Ascending aorta (tissue), 2 donors: ENCODE results near the gene CTNNA2. TPM values are rescaled to one million over a fixed set of nuclear protein-coding genes. Genes with fewer than 3 reads are reported as not detected.

Experiments used
- DNase-seq, 2 donors: peaks; one replicate each; pipeline ENCODE4 v3.0.0-alpha.2; 2019; ENCODE audit warnings: low spot score in 2 of 2
- H3K27ac ChIP-seq, 2 donors: fragments of 200-600 bp; sonication (generic); one replicate each; pipeline ENCODE4 v1.5.1; 2016 to 2017; ENCODE audit warnings: mild to moderate bottlenecking in 1 of 2
- H3K27me3 ChIP-seq: fragments of 200-600 bp; sonication (generic); one replicate; pipeline ENCODE4 v1.5.1; 2017
- H3K36me3 ChIP-seq, 2 donors: fragments of 200-600 bp; sonication (generic); one replicate each; pipeline ENCODE4 v1.5.1; 2016
- H3K4me1 ChIP-seq, 2 donors: fragments of 200-600 bp; sonication (generic); one replicate each; pipeline ENCODE4 v1.5.1; 2016 to 2017; ENCODE audit warnings: mild to moderate bottlenecking in 1 of 2
- H3K4me3 ChIP-seq, 2 donors: fragments of 200-600 bp; sonication (generic); one replicate each; pipeline ENCODE4 v1.5.1; 2016 to 2017; ENCODE audit warnings: mild to moderate bottlenecking in 1 of 2
- H3K9me3 ChIP-seq, 2 donors: fragments of 200-600 bp; sonication (generic); one replicate each; pipeline ENCODE4 v1.5.1; 2016
- CTCF ChIP-seq, 3 experiments: fragments of 200-600 bp in 2 of 3; fragments of 450-650 bp in 1 of 3; sonication (generic) in 2 of 3; IDR thresholded peaks; one replicate each; pipeline ENCODE4 v1.5.1; 2016 to 2019; ENCODE audit warnings: antibody characterized with exemption in 3 of 3, mild to moderate bottlenecking in 1 of 3, moderate library complexity in 1 of 3
- intact Hi-C: fragments of 100-400 bp; cut with DNase I; formaldehyde crosslinking; loops from one replicate; pipeline ENCODE4 v1.15.1; 2023
- total RNA-seq: library from RNA; depleted of rRNA; stranded (reverse); fragments of >200 nt; gene quantifications from one replicate; pipeline ENCODE4 v1.1.0, GENCODE V29; 2016

The CTNNA2 gene
- total RNA-seq, 1 donor from 2014 or later: not detected

GRCh38 chr2:79822136-79822535, 309.3 kb downstream of the CTNNA2 start:
- Histone ChIP-seq H3K36me3 (no peaks in the 10 kb centered on the region), H3K27me3 (no peaks in the 10 kb centered on the region), H3K9me3 (no peaks in the 10 kb centered on the region), H3K4me3 (no peak overlapping the region), H3K4me1 (no peaks in the 10 kb centered on the region), H3K27ac (no peak overlapping the region)
- DNase-seq: no peak
- intact Hi-C loops: no loop called here
- TF ChIP-seq CTCF (IDR thresholded peaks at IDR 0.05): no peak

GRCh38 chr2:79824086-79824786, 311.4 kb downstream of the CTNNA2 start:
- TF ChIP-seq CTCF (IDR thresholded peaks at IDR 0.05): no peak
- no peak for DNase-seq
- intact Hi-C loops: no loop called here

GRCh38 chr2:79827881-79828280, 315.0 kb downstream of the CTNNA2 start:
- no peaks in the 10 kb centered on the region for H3K27me3 ChIP-seq
- H3K9me3 ChIP-seq: no peaks in the 10 kb centered on the region
- no peak for TF ChIP-seq CTCF (IDR thresholded peaks at IDR 0.05)
- no peak overlapping the region for H3K4me3 ChIP-seq
- no peaks in the 10 kb centered on the region for H3K36me3 ChIP-seq
- DNase-seq: no peak
- intact Hi-C loops: no loop called here
- no peak overlapping the region for H3K27ac ChIP-seq
- no peaks in the 10 kb centered on the region for H3K4me1 ChIP-seq

More at GRCh38 chr2:79824086-79824786, 311.4 kb downstream of the CTNNA2 start:
- Histone ChIP-seq H3K9me3 (no peaks in the 10 kb centered on the region), H3K4me1 (no peaks in the 10 kb centered on the region), H3K27ac (no peak overlapping the region), H3K36me3 (no peaks in the 10 kb centered on the region), H3K27me3 (no peaks in the 10 kb centered on the region), H3K4me3 (no peak overlapping the region)

GRCh38 chr2:79830501-79830900, 317.6 kb downstream of the CTNNA2 start:
- intact Hi-C loops: no loop called here
- H3K36me3 ChIP-seq: no peaks in the 10 kb centered on the region
- H3K4me1 ChIP-seq: no peaks in the 10 kb centered on the region
- no peak for DNase-seq
- H3K27ac ChIP-seq: no peak overlapping the region
- no peak overlapping the region for H3K4me3 ChIP-seq
- TF ChIP-seq CTCF (IDR thresholded peaks at IDR 0.05): no peak
- H3K27me3 ChIP-seq: no peaks in the 10 kb centered on the region
- no peaks in the 10 kb centered on the region for H3K9me3 ChIP-seq

- no peak for TF ChIP-seq CTCF (IDR thresholded peaks at IDR 0.05)
- no peak for DNase-seq
- intact Hi-C loops: no loop called here
Measured at GRCh38 chr2:79831961-79832360, 319.1 kb downstream of the CTNNA2 start.

More at GRCh38 chr2:79831961-79832360, 319.1 kb downstream of the CTNNA2 start:
- no peaks in the 10 kb centered on the region for H3K9me3 ChIP-seq
- no peaks in the 10 kb centered on the region for H3K4me1 ChIP-seq
- no peak overlapping the region for H3K27ac ChIP-seq
- H3K27me3 ChIP-seq: no peaks in the 10 kb centered on the region
- H3K4me3 ChIP-seq: no peak overlapping the region
- no peaks in the 10 kb centered on the region for H3K36me3 ChIP-seq
